Tibial nerve (tissue), 4 donors: ENCODE results near the gene ORC1. TPM values are rescaled to one million over a fixed set of nuclear protein-coding genes. Genes with fewer than 3 reads are reported as not detected.

Experiments used
- DNase-seq, 2 donors: peaks; one replicate each; pipeline ENCODE4 v3.0.0-alpha.2; 2019; ENCODE audit warnings: low spot score in 2 of 2
- H3K27ac ChIP-seq, 4 donors: fragments of 200-600 bp; sonication (generic) in 3 of 4; one replicate each; pipeline ENCODE4 v1.5.1; 2017 to 2019; ENCODE audit warnings: mild to moderate bottlenecking in 1 of 4
- H3K27me3 ChIP-seq, 2 donors: fragments of 200-600 bp; sonication (generic) in 1 of 2; one replicate each; pipeline versions ENCODE4 v1.5.1 to v1.6.0; 2017 to 2019
- H3K36me3 ChIP-seq, 3 donors: fragments of 200-600 bp; sonication (generic); one replicate each; pipeline ENCODE4 v1.5.1; 2018 to 2019
- H3K4me1 ChIP-seq, 4 donors: fragments of 200-600 bp; sonication (generic) in 3 of 4; one replicate each; pipeline ENCODE4 v1.5.1; 2017 to 2019
- H3K4me3 ChIP-seq, 4 donors: fragments of 200-600 bp; sonication (generic) in 3 of 4; one replicate each; pipeline ENCODE4 v1.5.1; 2017 to 2019; ENCODE audit warnings: mild to moderate bottlenecking in 1 of 4, moderate library complexity in 1 of 4
- H3K9me3 ChIP-seq, 4 donors: fragments of 200-600 bp; sonication (generic) in 3 of 4; one replicate each; pipeline ENCODE4 v1.5.1; 2017 to 2019
- EP300 ChIP-seq, 2 donors: sonication (generic); formaldehyde crosslinking; IDR thresholded peaks; one replicate each; pipeline ENCODE4 v1.6.1; 2017; ENCODE audit warnings: antibody characterized with exemption in 2 of 2, mild to moderate bottlenecking in 1 of 2
- POLR2A ChIP-seq, 2 donors: fragments of 450-650 bp; IDR thresholded peaks; one replicate each; pipeline ENCODE4 v1.6.1; 2017; ENCODE audit warnings: antibody characterized with exemption in 2 of 2, mild to moderate bottlenecking in 2 of 2, moderate library complexity in 2 of 2
- WGBS, 2 donors: methylation state at CpG; one replicate each; pipeline ENCODE4 v1.1.5; 2018; 5-methylcytosine and 5-hydroxymethylcytosine counted together
- total RNA-seq, 4 donors: library from RNA; depleted of rRNA; stranded (reverse); fragments of >200 nt; gene quantifications; one replicate each; pipeline ENCODE4 v1.1.0, GENCODE V29; 2016
- TF ChIP-seq, protein P1 (sequence below), 5 experiments: fragments of 200-600 bp in 3 of 5; fragments of 450-650 bp in 2 of 5; sonication (generic) in 3 of 5; IDR thresholded peaks; one replicate each; pipeline ENCODE4 v1.5.1; 2016 to 2019; ENCODE audit warnings: antibody characterized with exemption in 5 of 5, mild to moderate bottlenecking in 3 of 5, moderate library complexity in 2 of 5

ORC1 gene
- total RNA-seq, 4 donors from 2014 or later, result 0.22 to 0.84 (median 0.35) TPM

DNA sequence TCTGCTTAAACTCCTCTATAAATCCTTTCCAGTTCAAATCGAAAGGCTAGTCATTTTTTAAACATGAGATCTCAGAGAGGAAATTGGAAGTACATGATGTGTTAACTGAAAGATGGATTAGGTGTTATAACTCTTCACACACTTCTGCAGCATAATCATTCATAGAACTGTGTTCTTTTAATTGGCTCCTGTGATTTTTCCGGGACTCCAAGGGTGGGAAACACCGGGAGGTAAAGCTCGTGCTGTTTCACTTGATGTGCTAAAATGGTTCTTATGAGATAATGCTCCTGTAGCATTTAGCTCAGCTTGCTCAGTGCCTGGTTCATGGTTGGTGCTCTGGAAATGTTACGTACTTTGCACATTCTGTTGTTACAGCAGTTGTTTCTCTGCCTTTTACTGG lies 78.4 kb downstream of the ORC1 start:
- Histone ChIP-seq H3K4me3 (no peak overlapping the region), H3K9me3 (no peaks in the 10 kb centered on the region), H3K27ac (no peak overlapping the region), H3K4me1 (no peaks in the 10 kb centered on the region), H3K36me3 (peaks cover 0 to 3% (median 0%) of the 10 kb centered on the region in 3 donors), H3K27me3 (no peaks in the 10 kb centered on the region)
- DNase-seq, result no peak
- TF ChIP-seq EP300 (IDR thresholded peaks at IDR 0.05), result no peak
- TF ChIP-seq, protein P1, sequence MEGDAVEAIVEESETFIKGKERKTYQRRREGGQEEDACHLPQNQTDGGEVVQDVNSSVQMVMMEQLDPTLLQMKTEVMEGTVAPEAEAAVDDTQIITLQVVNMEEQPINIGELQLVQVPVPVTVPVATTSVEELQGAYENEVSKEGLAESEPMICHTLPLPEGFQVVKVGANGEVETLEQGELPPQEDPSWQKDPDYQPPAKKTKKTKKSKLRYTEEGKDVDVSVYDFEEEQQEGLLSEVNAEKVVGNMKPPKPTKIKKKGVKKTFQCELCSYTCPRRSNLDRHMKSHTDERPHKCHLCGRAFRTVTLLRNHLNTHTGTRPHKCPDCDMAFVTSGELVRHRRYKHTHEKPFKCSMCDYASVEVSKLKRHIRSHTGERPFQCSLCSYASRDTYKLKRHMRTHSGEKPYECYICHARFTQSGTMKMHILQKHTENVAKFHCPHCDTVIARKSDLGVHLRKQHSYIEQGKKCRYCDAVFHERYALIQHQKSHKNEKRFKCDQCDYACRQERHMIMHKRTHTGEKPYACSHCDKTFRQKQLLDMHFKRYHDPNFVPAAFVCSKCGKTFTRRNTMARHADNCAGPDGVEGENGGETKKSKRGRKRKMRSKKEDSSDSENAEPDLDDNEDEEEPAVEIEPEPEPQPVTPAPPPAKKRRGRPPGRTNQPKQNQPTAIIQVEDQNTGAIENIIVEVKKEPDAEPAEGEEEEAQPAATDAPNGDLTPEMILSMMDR (IDR thresholded peaks at IDR 0.05), result no peak
- no peak for TF ChIP-seq POLR2A (IDR thresholded peaks at IDR 0.05)
- 67 to 80% methylated on average over 5 of the region's 5 CpGs for WGBS, 2 donors

DNA sequence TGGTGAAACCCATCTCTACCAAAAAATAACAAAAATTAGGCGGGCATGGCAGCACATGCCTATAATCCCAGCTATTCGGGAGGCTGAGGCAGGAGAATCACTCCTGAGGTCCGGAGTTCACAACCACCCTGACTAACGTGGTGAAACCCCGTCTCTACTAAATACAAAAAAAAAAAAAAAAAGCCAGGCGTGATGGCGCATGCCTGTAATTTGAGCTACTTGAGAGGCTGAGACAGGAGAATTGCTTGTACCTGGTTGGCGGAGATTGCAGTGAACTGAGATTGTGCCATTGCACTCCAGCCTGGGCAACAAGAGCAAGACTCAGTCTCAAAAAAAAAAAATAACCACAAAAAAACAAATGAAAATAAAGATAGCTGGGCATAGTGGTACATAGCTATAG lies 80.5 kb downstream of the ORC1 start:
- Histone ChIP-seq H3K9me3 (no peaks in the 10 kb centered on the region), H3K27me3 (no peaks in the 10 kb centered on the region), H3K36me3 (peaks cover 0 to 5% (median 0%) of the 10 kb centered on the region in 3 donors), H3K4me1 (no peaks in the 10 kb centered on the region), H3K27ac (no peak overlapping the region), H3K4me3 (no peak overlapping the region)
- TF ChIP-seq, protein P1 (IDR thresholded peaks at IDR 0.05), result no peak
- TF ChIP-seq POLR2A (IDR thresholded peaks at IDR 0.05), result no peak
- no peak for TF ChIP-seq EP300 (IDR thresholded peaks at IDR 0.05)
- WGBS, 2 donors, result 94% methylated on average over 8 of the region's 8 CpGs
- DNase-seq, result no peak

Other genes with a start within 250 kb of the ORC1 start
- 10 to 100 TPM; 44.0 to 63.5 (median 57.1) TPM for gene CC2D1B, start 38.2 kb downstream of the ORC1 start, total RNA-seq
- gene PRPF38A, start 179 bp upstream of the ORC1 start, total RNA-seq, result 10 to 100 TPM; 10.0 to 21.4 (median 14.4) TPM
- 100 to 1,000 TPM in 1 of 4 donors, 10 to 100 TPM in 3; 78.1 to 127 (median 82.3) TPM for gene TUT4, start 148.7 kb upstream of the ORC1 start, total RNA-seq
- 10 to 100 TPM in 3 of 4 donors, 1 to 10 TPM in 1; 6.3 to 21.4 (median 13.8) TPM for gene GPX7, start 197.9 kb upstream of the ORC1 start, total RNA-seq
- 1 to 10 TPM in 2 of 4 donors, not detected in 2; 1.2 to 1.9 TPM for gene SHISAL2A, start 228.7 kb upstream of the ORC1 start, total RNA-seq